ENCODE results near the gene RSKR. TPM values are rescaled to one million over a fixed set of nuclear protein-coding genes. Genes with fewer than 3 reads are reported as not detected.
"Not testable (repeated sequence)": the region's sequence is repeated elsewhere in the genome, so short reads cannot be mapped to it uniquely, and the experiment has no call there.

RSKR gene, protein sequence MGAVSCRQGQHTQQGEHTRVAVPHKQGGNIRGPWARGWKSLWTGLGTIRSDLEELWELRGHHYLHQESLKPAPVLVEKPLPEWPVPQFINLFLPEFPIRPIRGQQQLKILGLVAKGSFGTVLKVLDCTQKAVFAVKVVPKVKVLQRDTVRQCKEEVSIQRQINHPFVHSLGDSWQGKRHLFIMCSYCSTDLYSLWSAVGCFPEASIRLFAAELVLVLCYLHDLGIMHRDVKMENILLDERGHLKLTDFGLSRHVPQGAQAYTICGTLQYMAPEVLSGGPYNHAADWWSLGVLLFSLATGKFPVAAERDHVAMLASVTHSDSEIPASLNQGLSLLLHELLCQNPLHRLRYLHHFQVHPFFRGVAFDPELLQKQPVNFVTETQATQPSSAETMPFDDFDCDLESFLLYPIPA
- polyA plus RNA-seq (ENCODE audit: insufficient read length in 3 of 3) = 10 to 100 TPM; 12.2 to 31.0 (median 14.7) TPM
- long read RNA-seq, donor 1, partial matches to known transcripts = 0 of 1 reads
- long read RNA-seq, donor 1, other reads (novel, unspliced or antisense) = 0 of 1 reads
- long read RNA-seq, donor 2 = 0 reads
- long read RNA-seq, donor 3, partial matches to known transcripts = 0 of 3 reads
- long read RNA-seq, donor 3, other reads (novel, unspliced or antisense) = 0 of 3 reads
- long read RNA-seq, donor 4, transcript SGK494-211 (1 exons, 2,975 nt) = major isoform, 8 of 9 reads
- long read RNA-seq, donor 4, partial matches to known transcripts = 0 of 9 reads
- long read RNA-seq, donor 4, other reads (novel, unspliced or antisense) = 0 of 9 reads
- long read RNA-seq, donor 5 = 0 reads
- long read RNA-seq, donor 6, transcript SGK494-211 (1 exons, 2,975 nt) = major isoform, 14 of 14 reads
- long read RNA-seq, donor 6, partial matches to known transcripts = 0 of 14 reads
- long read RNA-seq, donor 6, other reads (novel, unspliced or antisense) = 0 of 14 reads
- long read RNA-seq, donor 7, partial matches to known transcripts = 0 of 4 reads
- long read RNA-seq, donor 7, other reads (novel, unspliced or antisense) = 0 of 4 reads
- long read RNA-seq, donor 8 = 0 reads
- long read RNA-seq, donor 9, partial matches to known transcripts = 0 of 4 reads
- long read RNA-seq, donor 9, other reads (novel, unspliced or antisense) = 0 of 4 reads
- long read RNA-seq, donor 10, transcript SGK494-211 (1 exons, 2,975 nt) = major isoform, 5 of 5 reads
- long read RNA-seq, donor 10, partial matches to known transcripts = 0 of 5 reads
- long read RNA-seq, donor 10, other reads (novel, unspliced or antisense) = 0 of 5 reads
- long read RNA-seq, donor 11, partial matches to known transcripts = 0 of 3 reads
- long read RNA-seq, donor 11, other reads (novel, unspliced or antisense) = 0 of 3 reads
- long read RNA-seq, donor 12, partial matches to known transcripts = 0 of 4 reads
- long read RNA-seq, donor 12, other reads (novel, unspliced or antisense) = 0 of 4 reads
- long read RNA-seq, donor 13 = 0 reads
- long read RNA-seq, donor 14, partial matches to known transcripts = 0 of 2 reads
- long read RNA-seq, donor 14, other reads (novel, unspliced or antisense) = 0 of 2 reads
- long read RNA-seq, donor 15, partial matches to known transcripts = 0 of 3 reads
- long read RNA-seq, donor 15, other reads (novel, unspliced or antisense) = 0 of 3 reads
- long read RNA-seq, donor 16, transcript SGK494-211 (1 exons, 2,975 nt) = major isoform, 23 of 24 reads
- long read RNA-seq, donor 16, partial matches to known transcripts = 0 of 24 reads
- long read RNA-seq, donor 16, other reads (novel, unspliced or antisense) = 0 of 24 reads

DNA sequence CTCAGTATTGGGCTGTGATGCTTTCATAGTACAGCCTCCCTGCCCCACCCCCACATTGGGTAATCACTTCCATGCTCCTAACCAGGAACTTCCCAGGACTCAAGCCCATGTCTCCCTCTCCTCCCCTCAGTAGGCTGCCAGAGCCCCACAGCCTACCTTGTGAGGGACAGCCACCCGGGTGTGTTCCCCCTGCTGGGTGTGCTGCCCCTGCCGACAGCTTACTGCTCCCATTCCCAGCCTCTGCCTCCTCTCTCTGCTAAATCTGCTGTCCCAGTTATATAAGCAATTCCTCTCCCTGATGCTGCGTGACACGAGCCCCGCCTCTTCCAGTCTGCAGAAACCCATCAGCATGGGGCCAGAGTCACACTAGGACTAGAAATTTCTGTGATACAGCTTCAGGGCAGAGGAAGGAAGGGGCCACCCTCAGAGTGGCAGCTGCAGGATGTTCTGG lies at the start of gene RSKR:
Gene RSKR, minus strand, starts transcription at position 255 of the 451 bp plus-strand sequence. Its CDS starts 24 bp downstream, at position 231.
- no peak for DNase-seq (ENCODE audit: extremely low read depth in 1 of 11, low read depth in 9 of 11, low spot score in 4 of 11)

GRCh38 chr17:28663723-28664122 lies 49.7 kb upstream of the RSKR start:
- DNase-seq (ENCODE audit: extremely low read depth in 1 of 11, low read depth in 9 of 11, low spot score in 4 of 11) = no peak

DNA sequence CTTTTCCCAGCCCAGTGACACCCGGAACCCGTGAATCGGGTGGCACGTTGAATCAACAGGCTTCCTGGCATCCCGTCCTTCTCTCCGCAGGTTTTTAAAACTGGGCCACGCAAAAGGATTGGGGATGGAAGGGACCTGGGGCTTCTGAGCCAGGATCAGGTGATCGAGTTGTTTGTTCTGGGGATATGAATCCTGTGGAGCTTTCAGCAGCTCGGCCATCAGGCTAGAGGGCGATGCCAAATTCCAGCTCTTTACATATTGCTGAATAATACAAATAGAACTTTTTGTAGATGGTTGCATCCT lies 48.5 kb upstream of the RSKR start:
- no peak for DNase-seq (ENCODE audit: extremely low read depth in 1 of 11, low read depth in 9 of 11, low spot score in 4 of 11)

DNA sequence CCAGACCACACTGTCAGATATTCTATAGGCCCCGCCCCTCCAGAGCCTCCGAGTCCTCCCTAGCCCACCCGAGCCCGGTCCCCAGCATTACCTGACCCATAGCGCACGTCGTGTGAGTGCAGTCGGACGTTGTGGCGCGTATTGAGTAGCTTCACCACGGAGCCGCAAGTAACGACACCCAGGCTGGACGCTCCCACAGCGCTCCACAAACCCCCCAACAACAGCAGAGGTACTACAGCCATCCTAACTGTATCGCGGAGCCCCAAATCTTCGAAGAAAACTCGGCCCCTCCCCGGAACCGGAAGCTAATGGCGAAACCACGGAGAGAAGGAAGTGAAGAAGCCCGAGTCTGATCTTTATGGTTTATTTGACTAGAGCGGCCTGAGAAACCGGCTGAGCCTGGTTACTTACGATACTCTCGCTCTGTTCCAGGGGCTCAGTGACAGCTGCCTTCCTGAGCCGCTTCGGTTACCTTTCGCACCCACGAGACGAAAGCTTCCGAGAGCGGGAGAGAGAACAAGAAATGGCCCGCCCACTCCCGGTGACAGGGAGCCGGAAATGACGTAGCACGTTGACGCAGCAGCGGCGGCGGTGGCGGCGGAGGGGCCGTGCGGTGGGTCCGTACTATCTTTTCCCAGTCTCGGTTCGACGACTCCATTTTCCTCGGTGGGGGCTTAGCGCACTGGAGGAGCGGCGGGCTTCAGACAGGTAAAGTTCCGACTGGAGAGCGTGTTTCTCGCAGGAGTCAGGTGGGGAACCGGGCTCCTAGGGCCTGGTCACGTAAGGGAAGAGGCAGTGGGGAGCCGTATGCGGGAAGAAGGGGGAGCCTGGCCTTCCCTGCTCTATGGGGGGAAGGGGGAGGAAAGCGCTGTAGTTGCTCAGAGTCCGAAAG lies 47.9 kb upstream of the RSKR start, which contains the start of the genes SDF2 and SUPT6H:
Gene SDF2, minus strand, starts transcription at position 272 of the 892 bp plus-strand sequence. Its CDS starts 30 bp downstream, at position 242.
Gene SUPT6H, plus strand, starts transcription at position 571 of the 892 bp plus-strand sequence. CDS start 11,197 bp downstream, outside the sequence.
- DNase-seq (ENCODE audit: extremely low read depth in 1 of 11, low read depth in 9 of 11, low spot score in 4 of 11) = peak; percentile 77 to 94 (median 88)

DNA sequence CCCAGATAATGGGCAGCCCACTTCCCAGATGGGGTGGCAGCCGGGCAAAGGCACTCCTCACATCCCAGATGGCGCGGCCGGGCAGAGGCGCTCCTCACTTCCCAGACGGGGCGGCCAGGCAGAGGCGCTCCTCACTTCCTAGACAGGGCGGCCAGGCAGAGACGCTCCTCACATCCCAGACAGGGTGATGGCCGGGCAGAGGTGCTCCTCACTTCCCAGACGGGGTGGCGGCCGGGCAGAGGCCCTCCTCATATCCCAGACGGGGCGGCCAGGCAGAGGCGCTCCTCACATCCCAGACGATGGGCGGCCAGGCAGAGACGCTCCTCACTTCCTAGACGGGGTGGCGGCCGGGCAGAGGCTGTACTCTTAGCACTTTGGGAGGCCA lies 45.5 kb upstream of the RSKR start:
- DNase-seq (ENCODE audit: extremely low read depth in 1 of 11, low read depth in 9 of 11, low spot score in 4 of 11) = not testable (repeated sequence)

GRCh38 chr17:28658766-28659496 lies 44.9 kb upstream of the RSKR start:
- DNase-seq (ENCODE audit: extremely low read depth in 1 of 11, low read depth in 9 of 11, low spot score in 4 of 11) = not testable (repeated sequence)

GRCh38 chr17:28658342-28658741 lies 44.4 kb upstream of the RSKR start:
- DNase-seq (ENCODE audit: extremely low read depth in 1 of 11, low read depth in 9 of 11, low spot score in 4 of 11) = not testable (repeated sequence)

- no peak for DNase-seq (ENCODE audit: extremely low read depth in 1 of 11, low read depth in 9 of 11, low spot score in 4 of 11)
Measured at GRCh38 chr17:28657756-28658155, 43.8 kb upstream of the RSKR start.

DNA sequence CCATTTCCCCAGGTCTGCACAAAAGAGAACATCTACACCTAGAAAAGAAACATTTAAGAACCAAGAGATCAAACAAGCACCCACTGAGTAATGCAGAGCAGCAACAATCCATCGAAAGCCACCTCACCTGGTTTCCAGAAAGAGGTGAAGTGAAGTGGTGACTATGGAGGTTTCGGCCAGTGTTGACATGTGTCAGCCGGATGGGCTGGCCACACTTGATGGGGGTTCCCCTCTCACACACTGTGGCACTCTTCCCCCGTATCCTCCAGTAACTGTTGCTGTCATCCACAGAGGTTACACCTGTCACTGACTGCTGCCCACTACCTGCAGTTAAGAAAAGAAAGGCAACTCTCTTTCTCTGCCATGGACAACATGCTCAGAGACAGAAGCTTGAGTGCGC lies 41.2 kb upstream of the RSKR start:
- DNase-seq (ENCODE audit: extremely low read depth in 1 of 11, low read depth in 9 of 11, low spot score in 4 of 11) = no peak

DNA sequence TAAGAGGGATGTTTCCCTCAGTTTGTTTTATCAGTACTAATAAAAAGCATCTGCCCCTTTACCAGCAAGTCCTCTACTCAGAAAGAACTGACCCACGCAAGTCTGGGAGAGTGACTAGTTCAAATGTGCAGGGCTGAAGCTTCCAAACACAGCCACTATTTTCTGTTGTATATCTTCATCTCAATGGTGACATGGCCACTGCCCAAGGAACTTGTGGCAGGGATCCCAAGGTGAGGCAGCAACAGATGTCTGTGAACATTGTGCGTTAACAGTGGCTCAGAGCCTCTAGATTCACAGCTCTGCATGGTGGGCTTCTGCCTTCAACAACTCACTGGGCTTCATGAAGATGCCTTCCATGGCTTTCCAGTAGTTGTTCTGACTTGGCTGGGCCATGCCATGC lies 34.7 kb upstream of the RSKR start:
- no peak for DNase-seq (ENCODE audit: extremely low read depth in 1 of 11, low read depth in 9 of 11, low spot score in 4 of 11)

DNA sequence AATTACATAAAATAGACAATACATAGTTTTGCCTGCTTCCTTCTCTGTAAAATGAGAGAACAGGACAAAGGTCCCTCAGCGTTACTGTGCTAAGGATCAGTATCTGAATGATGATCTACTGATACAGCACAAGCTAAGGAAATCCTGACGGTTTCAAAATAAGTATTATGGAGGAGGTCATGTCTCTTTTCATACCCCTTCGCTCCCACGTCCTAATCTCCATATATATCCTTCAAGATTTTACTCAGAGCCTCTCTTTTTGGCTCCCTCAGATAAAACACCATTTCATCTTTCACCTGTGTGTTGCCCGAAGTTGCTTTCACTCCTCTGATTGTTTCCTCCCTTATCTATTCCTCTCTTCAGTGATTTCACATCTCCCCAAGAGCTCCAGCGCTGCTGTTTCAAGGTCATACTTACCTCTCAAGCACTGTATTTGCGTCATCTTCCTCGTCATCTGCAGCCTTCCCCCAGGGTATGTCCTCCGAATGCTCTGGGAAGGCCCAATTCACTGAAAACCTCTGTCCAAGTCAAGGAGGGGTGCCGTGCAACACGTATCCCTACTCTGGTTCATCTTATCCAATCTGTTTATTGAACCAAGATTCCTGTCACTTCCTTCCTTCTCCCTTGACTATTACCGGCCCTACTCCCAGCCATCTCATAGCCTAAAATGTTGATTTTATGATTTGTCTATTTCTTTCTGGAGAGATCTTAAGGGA lies 32.2 kb upstream of the RSKR start:
- DNase-seq (ENCODE audit: extremely low read depth in 1 of 11, low read depth in 9 of 11, low spot score in 4 of 11) = no peak

- DNase-seq (ENCODE audit: extremely low read depth in 1 of 11, low read depth in 9 of 11, low spot score in 4 of 11) = no peak
Measured at GRCh38 chr17:28645576-28645939, 31.6 kb upstream of the RSKR start.

- peak; percentile 82 to 94 (median 92) for DNase-seq (ENCODE audit: extremely low read depth in 1 of 11, low read depth in 9 of 11, low spot score in 4 of 11)
Measured at GRCh38 chr17:28644787-28645575, 31.0 kb upstream of the RSKR start, which contains the start of gene BLTP2. Gene BLTP2, minus strand, starts transcription at chr17:28645158. Its CDS starts 102 bp downstream, at chr17:28645056.

DNA sequence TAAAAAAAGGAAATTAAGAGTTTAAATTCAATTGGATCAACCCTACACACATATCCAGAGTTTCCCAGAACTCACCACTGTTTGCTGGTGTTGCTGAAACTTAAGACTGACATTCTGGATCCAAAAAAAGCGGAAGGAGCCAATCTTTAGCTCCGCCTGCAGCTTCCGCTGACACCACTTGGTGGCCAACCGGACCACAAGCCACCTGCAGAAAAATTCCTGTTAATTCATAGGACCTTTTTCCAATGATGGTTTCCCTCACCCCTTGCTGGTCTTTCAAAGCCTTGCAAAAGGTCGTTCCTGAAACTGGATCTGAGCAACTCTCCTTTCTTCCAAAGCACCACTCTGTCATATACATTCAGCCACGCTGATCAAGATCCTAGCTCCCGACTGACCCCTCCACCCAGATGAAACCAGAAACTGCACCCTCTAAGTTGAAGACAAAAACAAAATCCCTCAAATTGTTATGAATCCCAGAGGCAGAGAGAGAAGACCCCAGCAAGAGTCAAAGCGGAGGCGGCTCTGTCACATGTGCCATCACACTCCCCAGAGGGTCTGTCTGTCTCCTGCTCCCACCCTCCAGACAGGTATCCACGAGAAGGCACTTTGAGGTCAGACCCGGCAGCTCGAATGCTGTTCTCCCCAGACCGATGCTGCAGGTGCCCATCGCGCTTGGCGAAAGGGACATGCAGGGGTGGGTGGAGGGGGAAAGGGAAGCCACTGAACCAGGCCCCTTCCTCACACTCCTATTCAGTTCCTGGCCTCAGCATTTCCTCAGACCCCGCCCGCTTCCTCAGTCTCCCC lies 30.2 kb upstream of the RSKR start:
- DNase-seq (ENCODE audit: extremely low read depth in 1 of 11, low read depth in 9 of 11, low spot score in 4 of 11) = no peak
